Stimulated activated effector memory CD8-positive, alpha-beta T cell treated with anti-CD3 and anti-CD28 coated beads, Interleukin-12 subunit alpha, Interleukin-12 subunit beta, amount 100 ng/mL, for 72 hours (primary cell): ENCODE data around the gene FOCAD.

ENCODE experiments used
- ATAC-seq: fragments of 150-1000 bp; cut with Tn5 transposase; 2 replicates; pipeline ENCODE4 v1.10.0; 2021
- DNase-seq, 2 donors: peaks; one replicate each; pipeline ENCODE4 v3.0.0; 2021 to 2022; ENCODE audit warnings: low spot score in 2 of 2
- H3K27ac Mint-ChIP-seq: one replicate; pipeline ENCODE4 v1.8.0; 2022; ENCODE audit warnings: mild to moderate bottlenecking, mixed read lengths
- H3K36me3 Mint-ChIP-seq: one replicate; pipeline ENCODE4 v1.8.0; 2022; ENCODE audit warnings: mild to moderate bottlenecking, mixed read lengths
- H3K4me1 Mint-ChIP-seq: one replicate; pipeline ENCODE4 v1.8.0; 2022; ENCODE audit warnings: mixed read lengths
- H3K4me3 Mint-ChIP-seq: one replicate; pipeline ENCODE4 v1.8.0; 2022; ENCODE audit warnings: mild to moderate bottlenecking, mixed read lengths
- H3K9me3 Mint-ChIP-seq: one replicate; pipeline ENCODE4 v1.8.0; 2022; ENCODE audit warnings: mixed read lengths

The FOCAD gene

DNA sequence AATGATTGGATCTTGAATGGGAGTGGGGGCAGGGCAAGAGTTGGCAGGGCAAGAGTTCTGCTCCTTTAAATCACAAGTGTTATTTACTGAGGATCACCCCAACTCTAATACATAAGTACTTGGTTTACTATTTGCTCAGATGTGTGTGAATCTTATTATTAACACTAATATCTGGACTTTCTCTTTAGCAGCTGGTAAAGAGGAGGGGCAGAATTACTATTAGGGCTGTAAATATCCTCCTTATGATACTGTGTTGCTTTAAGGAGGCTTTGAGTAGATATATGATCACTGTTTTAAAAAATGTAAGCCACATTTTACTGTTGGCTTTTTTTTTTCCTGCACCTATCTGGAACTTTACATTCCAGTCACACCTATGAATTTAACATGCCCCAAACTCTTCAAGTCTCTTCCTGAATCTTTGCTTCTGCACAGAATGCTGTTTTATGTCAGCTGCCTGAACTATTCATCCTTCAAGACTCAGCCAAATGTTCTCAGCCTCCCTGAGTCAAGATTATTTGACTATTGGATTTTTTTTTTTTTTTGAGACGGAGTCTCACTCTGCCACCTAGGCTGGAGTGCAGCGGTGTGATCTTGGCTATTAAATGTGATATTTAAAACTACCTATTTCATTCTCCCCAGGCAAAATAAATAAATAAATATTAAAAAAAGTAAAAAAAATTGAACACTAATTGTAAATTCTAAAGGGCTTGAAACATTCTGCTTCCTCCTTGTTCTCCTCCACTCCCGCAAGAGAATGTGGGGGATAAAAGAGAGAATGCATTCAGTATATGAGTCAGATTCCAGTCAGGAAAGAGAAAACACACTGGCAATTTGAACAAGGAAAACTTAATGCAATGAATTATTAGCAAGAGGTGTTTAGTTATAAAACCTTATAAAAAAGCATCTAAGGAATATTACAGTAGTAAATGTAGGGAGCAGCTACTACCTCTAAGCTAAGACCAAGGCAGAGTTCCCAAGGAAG, 99.3 kb downstream of the FOCAD start:
- H3K27ac Mint-ChIP-seq, result no peak overlapping the region
- H3K4me1 Mint-ChIP-seq, result no peaks in the 10 kb centered on the region
- peaks cover 6% of the 10 kb centered on the region for H3K36me3 Mint-ChIP-seq
- DNase-seq, result no peak
- ATAC-seq, result no peak
- H3K9me3 Mint-ChIP-seq, result no peaks in the 10 kb centered on the region
- H3K4me3 Mint-ChIP-seq, result no peak overlapping the region

DNA sequence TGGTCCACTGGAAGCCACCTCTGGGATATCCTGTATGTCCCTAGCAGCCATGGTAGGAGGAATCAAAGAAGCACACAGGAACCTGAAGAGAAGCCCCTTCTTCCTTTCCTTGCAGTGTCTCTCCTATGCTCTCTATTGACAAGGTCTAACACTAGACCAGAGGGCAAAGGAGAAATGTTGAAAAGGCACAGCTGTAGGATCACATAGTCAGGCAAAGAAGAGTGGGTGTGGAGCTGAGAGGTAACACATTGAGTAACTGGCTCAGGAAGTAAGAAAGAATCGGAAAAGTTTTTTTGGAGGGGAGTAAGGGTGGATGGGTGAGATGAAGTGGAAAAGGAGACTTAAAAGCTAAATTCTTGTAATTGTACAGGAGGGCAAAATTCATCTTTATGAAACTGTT, 100.1 kb downstream of the FOCAD start:
- peaks cover 8% of the 10 kb centered on the region for H3K36me3 Mint-ChIP-seq
- H3K4me3 Mint-ChIP-seq, result no peak overlapping the region
- no peaks in the 10 kb centered on the region for H3K9me3 Mint-ChIP-seq
- no peak overlapping the region for H3K27ac Mint-ChIP-seq
- H3K4me1 Mint-ChIP-seq, result no peaks in the 10 kb centered on the region
- DNase-seq, result no peak
- no peak for ATAC-seq

- H3K4me1 Mint-ChIP-seq, result no peaks in the 10 kb centered on the region
- no peak overlapping the region for H3K27ac Mint-ChIP-seq
- no peak overlapping the region for H3K4me3 Mint-ChIP-seq
- ATAC-seq, result no peak
- H3K9me3 Mint-ChIP-seq, result no peaks in the 10 kb centered on the region
- DNase-seq, result no peak
- peaks cover 27% of the 10 kb centered on the region for H3K36me3 Mint-ChIP-seq
Measured at GRCh38 chr9:20786807-20787206, 102.7 kb downstream of the FOCAD start.

DNA sequence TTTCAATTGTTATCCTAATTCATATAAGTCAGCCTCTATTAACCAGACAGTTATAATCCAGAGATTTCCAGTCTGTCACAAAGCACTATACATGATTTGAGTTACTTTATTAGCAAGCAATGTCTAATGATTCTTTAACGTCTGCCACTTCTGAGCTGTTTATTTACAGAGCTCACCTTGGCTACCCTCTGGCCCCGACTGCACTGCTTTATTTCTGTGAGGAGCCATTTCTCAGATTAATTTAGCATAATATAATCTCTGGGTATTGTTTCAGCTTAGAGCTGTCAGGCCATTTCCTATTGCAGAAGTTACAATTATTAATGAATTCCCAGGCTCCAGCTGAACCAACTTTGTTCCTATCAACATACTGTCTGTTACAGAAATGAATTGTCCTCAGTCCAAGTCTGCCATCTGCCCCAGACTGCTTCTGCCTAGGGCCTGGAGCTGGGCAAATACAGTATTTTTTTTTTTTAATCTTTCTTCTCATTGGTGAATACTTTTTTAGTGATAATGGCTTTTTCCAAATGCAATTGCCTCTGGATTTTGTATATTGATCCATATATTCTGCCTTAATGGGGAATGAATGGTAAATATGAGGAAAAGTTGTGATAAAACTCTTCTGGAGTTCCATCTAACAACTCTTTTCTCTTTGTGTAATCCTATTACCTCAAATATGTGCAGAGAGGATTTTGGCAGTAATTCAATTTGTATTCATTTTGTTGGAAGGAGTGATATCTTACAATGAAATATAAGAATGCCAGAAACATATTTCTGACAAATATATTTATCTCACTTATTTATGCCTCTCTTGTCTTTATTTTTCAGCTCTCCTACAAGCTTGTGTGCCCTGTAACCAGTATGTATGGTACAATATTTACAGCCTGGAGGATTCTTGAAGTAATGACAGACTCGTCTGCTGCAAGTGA, 104.7 kb downstream of the FOCAD start:
- DNase-seq, result no peak
- H3K27ac Mint-ChIP-seq, result no peak overlapping the region
- H3K9me3 Mint-ChIP-seq, result no peaks in the 10 kb centered on the region
- no peaks in the 10 kb centered on the region for H3K4me1 Mint-ChIP-seq
- no peak for ATAC-seq
- no peak overlapping the region for H3K4me3 Mint-ChIP-seq
- H3K36me3 Mint-ChIP-seq, result peaks cover 21% of the 10 kb centered on the region

DNA sequence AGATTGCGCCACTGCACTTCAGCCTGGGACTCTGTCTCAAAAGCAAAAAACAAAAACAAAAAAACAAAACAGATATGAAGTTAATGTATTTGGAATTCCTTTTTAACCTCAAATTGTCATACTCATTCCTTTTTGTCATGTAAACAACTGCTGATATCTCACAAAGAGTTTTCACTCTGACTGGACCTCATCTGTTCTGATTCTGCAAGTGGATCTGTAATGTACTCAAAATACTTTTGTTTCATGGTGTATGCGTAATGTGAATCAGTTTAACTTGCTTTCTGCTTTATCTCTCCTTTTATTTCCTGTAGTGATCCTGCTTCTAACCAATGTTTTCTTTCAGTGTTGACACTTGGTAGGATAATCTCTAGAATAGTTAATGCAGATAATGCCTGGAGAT, 106.7 kb downstream of the FOCAD start:
- no peaks in the 10 kb centered on the region for H3K4me1 Mint-ChIP-seq
- peaks cover 21% of the 10 kb centered on the region for H3K36me3 Mint-ChIP-seq
- no peak for DNase-seq
- H3K9me3 Mint-ChIP-seq, result no peaks in the 10 kb centered on the region
- no peak for ATAC-seq
- H3K4me3 Mint-ChIP-seq, result no peak overlapping the region
- no peak overlapping the region for H3K27ac Mint-ChIP-seq

- H3K4me3 Mint-ChIP-seq, result no peak overlapping the region
- no peak overlapping the region for H3K27ac Mint-ChIP-seq
- peaks cover 21% of the 10 kb centered on the region for H3K36me3 Mint-ChIP-seq
- no peaks in the 10 kb centered on the region for H3K4me1 Mint-ChIP-seq
- DNase-seq (no peak), ATAC-seq (no peak)
- no peaks in the 10 kb centered on the region for H3K9me3 Mint-ChIP-seq
Measured at GRCh38 chr9:20791682-20792081, 107.6 kb downstream of the FOCAD start.

GRCh38 chr9:20804489-20805250, 120.6 kb downstream of the FOCAD start:
- no peaks in the 10 kb centered on the region for H3K9me3 Mint-ChIP-seq
- H3K27ac Mint-ChIP-seq, result no peak overlapping the region
- ATAC-seq, result no peak
- DNase-seq, result no peak
- H3K36me3 Mint-ChIP-seq, result no peaks in the 10 kb centered on the region
- H3K4me3 Mint-ChIP-seq, result no peak overlapping the region
- H3K4me1 Mint-ChIP-seq, result no peaks in the 10 kb centered on the region

GRCh38 chr9:20805766-20806165, 121.7 kb downstream of the FOCAD start:
- no peak overlapping the region for H3K27ac Mint-ChIP-seq
- no peaks in the 10 kb centered on the region for H3K36me3 Mint-ChIP-seq
- ATAC-seq (no peak), DNase-seq (no peak)
- H3K9me3 Mint-ChIP-seq, result no peaks in the 10 kb centered on the region
- no peaks in the 10 kb centered on the region for H3K4me1 Mint-ChIP-seq
- no peak overlapping the region for H3K4me3 Mint-ChIP-seq

DNA sequence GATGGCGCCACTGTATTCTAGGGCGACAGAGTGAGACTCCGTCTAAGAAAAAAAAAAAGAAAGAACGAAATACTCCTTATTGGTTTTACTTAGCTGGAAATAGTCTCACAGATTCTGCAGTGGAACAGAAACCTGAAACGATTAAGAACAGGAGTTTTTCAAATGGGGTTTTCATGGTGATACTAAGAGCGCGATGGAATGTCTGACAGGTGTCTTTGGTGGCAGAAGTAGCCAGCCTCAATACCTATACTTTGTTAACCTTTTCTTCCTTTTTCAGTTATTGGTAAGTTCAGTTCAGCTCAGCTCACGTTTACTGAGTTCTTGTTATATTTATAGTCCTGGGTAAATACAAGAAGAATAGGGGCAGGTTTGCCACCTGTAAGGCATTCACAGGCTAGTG, 123.9 kb downstream of the FOCAD start:
- no peaks in the 10 kb centered on the region for H3K9me3 Mint-ChIP-seq
- ATAC-seq, result no peak
- H3K36me3 Mint-ChIP-seq, result no peaks in the 10 kb centered on the region
- no peak overlapping the region for H3K27ac Mint-ChIP-seq
- no peak overlapping the region for H3K4me3 Mint-ChIP-seq
- H3K4me1 Mint-ChIP-seq, result no peaks in the 10 kb centered on the region
- DNase-seq, result no peak

DNA sequence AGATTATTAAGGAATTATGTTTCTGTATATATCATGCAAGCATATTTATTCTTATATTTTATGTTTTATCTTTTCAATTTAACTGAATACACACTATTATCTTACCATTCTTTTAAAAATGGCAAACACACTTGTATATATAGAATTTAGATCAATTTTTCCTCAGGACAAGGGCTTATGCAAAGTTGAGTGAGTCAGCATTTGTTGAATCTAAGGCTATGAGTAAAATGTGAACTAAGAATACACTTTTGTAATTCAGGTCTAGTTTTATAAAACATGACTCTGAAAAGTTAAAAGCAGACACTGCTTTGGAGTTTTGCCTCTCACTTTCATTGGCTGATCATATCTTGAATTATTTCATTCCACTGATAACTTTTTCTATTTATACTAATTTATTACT, 127.8 kb downstream of the FOCAD start:
- Mint-ChIP-seq H3K36me3 (no peaks in the 10 kb centered on the region), H3K9me3 (no peaks in the 10 kb centered on the region), H3K4me3 (no peak overlapping the region), H3K4me1 (no peaks in the 10 kb centered on the region), H3K27ac (no peak overlapping the region)
- DNase-seq (no peak), ATAC-seq (no peak)

- Mint-ChIP-seq H3K9me3 (no peaks in the 10 kb centered on the region), H3K4me1 (no peaks in the 10 kb centered on the region), H3K36me3 (peaks cover 5% of the 10 kb centered on the region), H3K4me3 (no peak overlapping the region), H3K27ac (no peak overlapping the region)
- DNase-seq, result no peak
- no peak for ATAC-seq
Measured at GRCh38 chr9:20815923-20816703, 132.1 kb downstream of the FOCAD start.

DNA sequence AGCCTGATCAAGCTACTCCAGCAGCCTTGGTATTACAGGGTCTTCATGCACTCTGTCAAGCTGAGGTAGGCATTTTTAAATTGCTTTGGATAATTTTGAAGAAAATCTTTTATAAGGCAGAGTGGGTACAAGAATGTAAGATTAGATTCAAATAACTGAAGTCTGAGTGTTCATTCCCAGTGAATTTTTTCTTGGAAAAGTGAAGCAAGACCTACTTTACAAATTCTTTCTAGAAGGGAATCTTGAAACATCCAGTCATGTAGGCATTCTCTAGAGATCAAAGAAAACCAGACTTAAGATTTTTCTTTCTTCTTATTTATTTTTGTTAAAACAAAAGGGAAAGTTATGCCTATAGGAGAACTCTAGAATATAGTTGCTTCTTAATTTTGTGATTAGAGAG, 139.0 kb downstream of the FOCAD start:
- DNase-seq (no peak), ATAC-seq (no peak)
- Mint-ChIP-seq H3K27ac (no peak overlapping the region), H3K4me1 (no peaks in the 10 kb centered on the region), H3K4me3 (no peak overlapping the region), H3K9me3 (no peaks in the 10 kb centered on the region), H3K36me3 (peaks cover 21% of the 10 kb centered on the region)

DNA sequence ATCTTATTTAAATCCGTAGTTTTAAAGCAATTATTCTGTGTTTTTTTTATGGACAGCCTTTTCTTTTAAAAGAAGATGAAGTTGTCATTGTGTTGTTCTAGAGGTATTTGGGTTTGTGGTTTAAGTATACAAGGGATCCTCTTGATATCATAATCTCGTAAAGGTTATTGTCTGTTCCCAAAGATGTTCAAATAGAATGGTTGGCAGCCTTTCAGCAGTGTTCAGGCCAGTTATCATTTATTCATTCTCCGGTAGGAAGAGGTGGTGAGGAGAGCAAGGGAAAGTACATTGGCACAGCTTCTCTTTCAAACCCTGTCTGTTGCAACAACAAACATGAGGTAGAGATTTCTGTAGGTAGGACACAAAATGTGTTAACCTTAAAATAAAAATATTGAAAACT, 147.0 kb downstream of the FOCAD start:
- H3K27ac Mint-ChIP-seq, result no peak overlapping the region
- DNase-seq, result no peak
- no peaks in the 10 kb centered on the region for H3K36me3 Mint-ChIP-seq
- no peak for ATAC-seq
- H3K4me1 Mint-ChIP-seq, result no peaks in the 10 kb centered on the region
- H3K9me3 Mint-ChIP-seq, result no peaks in the 10 kb centered on the region
- no peak overlapping the region for H3K4me3 Mint-ChIP-seq

GRCh38 chr9:20832775-20833174, 148.7 kb downstream of the FOCAD start:
- Mint-ChIP-seq H3K27ac (no peak overlapping the region), H3K9me3 (no peaks in the 10 kb centered on the region), H3K36me3 (no peaks in the 10 kb centered on the region), H3K4me3 (no peak overlapping the region), H3K4me1 (no peaks in the 10 kb centered on the region)
- DNase-seq (no peak), ATAC-seq (no peak)
